Fibroblast of mammary gland (primary cell): ENCODE measurements around the gene GPR18.

Experiments used
- DNase-seq: peaks from one replicate; pipeline ENCODE4 v3.0.0-alpha.2; 2010; ENCODE audit warnings: low read depth
- H3K4me3 ChIP-seq: 2 replicates; pipeline ENCODE4 v1.5.1; 2011; ENCODE audit warnings: low read depth, mild to moderate bottlenecking, low read length, moderate library complexity; ENCODE audit not compliant: control insufficient read depth
- CTCF ChIP-seq: conservative IDR thresholded peaks from 2 replicates; pipeline ENCODE4 v1.5.1; 2011; ENCODE audit warnings: low read depth, low read length, inconsistent platforms; ENCODE audit not compliant: control insufficient read depth, insufficient read depth

GPR18 gene

GRCh38 chr13:99285432-99286182 is 27.4 kb upstream of the GPR18 start:
- H3K4me3 ChIP-seq, result no peak overlapping the region
- TF ChIP-seq CTCF, result no peak
- no peak for DNase-seq

GRCh38 chr13:99282264-99283231 is 24.4 kb upstream of the GPR18 start:
- DNase-seq, result peak; percentile 36
- TF ChIP-seq CTCF, result no peak
- no peak overlapping the region for H3K4me3 ChIP-seq

GRCh38 chr13:99281811-99282263 is 23.7 kb upstream of the GPR18 start:
- no peak for TF ChIP-seq CTCF
- peak; percentile 60 for DNase-seq

GRCh38 chr13:99280166-99280565 is 22.0 kb upstream of the GPR18 start:
- no peak for TF ChIP-seq CTCF
- no peak overlapping the region for H3K4me3 ChIP-seq
- DNase-seq, result peak; percentile 82

More at GRCh38 chr13:99281811-99282263, 23.7 kb upstream of the GPR18 start:
- H3K4me3 ChIP-seq, result no peak overlapping the region

GRCh38 chr13:99279637-99280036 is 21.5 kb upstream of the GPR18 start:
- no peak for DNase-seq
- no peak for TF ChIP-seq CTCF
- no peak overlapping the region for H3K4me3 ChIP-seq

GRCh38 chr13:99278843-99279242 is 20.7 kb upstream of the GPR18 start:
- DNase-seq, result no peak
- H3K4me3 ChIP-seq, result no peak overlapping the region
- no peak for TF ChIP-seq CTCF
